Inferior parietal cortex (tissue), 1 donor: ENCODE data around the gene TTLL13.
A peak's percentile ranks its signal among the peaks of the same experiment; 100 is the strongest.

Experiments used
- DNase-seq: peaks from one replicate; pipeline ENCODE4 v3.0.0-alpha.2; 2016; ENCODE audit errors: extremely low spot score

Gene TTLL13

DNA sequence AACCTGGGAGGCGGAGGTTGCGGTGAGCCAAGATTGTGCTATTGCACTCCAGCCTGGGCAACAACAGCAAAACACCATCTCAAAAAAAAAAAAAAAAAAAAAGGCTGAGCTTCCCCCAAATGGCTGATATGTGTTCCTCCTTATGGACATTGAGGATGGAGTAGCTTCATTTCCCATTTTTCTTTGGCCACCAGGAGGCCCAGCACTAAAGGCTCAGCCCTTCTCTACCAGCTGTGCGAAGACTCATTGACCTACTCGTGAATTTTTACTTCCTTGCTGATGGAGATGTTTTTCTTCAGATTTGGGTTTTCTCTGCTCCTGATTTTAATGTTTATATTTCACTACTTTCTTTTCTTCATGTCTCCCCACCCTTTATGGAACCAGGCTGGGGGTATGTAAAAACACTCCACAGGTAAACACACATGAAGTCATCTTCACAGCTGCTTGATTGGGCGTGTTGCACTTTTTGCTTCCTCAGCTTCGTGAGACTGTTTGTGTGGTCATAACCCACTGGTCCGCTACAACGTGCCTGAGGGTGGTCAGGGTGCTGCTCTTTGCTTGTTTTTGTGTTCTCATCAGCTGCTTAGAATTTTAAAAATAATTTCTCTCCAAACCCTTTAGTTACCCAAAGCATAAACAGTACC, 34.7 kb upstream of the TTLL13 start:
- DNase-seq, result no peak

DNA sequence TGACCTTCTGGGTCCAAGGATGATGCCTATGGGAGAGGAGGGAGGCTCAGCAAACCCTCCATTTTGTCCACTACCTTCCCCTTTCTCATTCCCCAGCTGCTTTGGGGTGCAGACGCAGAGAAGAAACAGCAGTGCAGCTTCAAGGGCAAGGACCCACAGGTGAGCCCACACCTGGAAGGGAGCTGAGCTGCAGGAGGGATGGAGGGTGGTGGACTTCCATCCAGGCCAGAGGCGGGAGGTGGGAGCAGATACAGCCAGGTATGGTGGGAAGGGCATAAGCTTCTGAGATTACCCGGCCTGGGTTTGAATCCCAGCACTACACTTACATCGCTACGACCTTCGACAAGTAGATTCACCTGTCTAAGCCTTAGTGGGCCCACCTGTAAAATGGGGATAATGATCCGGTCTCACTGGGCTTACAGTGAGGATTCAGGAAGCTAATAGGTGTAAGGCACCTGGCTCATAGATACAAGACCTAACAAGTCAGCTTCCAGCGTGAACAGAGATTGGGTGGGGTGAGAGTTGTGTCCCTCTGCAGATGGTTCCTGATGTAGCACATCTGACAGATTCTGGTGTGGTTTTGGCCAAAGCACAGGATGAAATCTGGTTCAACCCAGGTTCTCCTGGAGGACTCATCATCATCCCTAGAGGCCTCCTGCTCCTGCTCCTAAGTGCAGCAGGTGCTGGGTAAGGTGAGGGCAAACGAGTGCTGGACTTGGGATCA, 31.5 kb upstream of the TTLL13 start:
- no peak for DNase-seq

GRCh38 chr15:90219421-90220141, 29.8 kb upstream of the TTLL13 start:
- no peak for DNase-seq

DNA sequence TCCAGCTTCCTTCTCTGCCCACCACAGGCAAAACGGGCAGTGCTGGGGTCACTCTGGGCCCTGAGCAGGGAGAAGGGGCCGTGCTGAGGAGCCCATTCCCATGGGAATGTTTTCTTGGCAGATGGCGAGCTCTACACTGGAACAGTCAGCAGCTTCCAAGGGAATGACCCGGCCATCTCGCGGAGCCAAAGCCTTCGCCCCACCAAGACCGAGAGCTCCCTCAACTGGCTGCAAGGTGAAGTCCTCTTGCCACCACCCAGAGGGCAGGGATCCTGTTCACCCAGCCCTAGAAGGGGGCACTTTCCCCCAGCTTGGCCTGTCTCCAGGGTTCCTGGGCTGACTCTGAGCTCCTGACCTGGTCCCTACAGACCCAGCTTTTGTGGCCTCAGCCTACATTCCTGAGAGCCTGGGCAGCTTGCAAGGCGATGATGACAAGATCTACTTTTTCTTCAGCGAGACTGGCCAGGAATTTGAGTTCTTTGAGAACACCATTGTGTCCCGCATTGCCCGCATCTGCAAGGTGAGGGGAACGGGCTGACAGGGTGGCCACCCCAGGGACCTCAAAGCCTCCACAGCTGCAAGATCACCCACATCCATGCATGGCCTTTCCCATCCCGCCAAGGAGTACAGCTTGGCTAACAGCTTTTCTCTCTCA, 28.0 kb upstream of the TTLL13 start:
- peak; percentile 75 for DNase-seq

- DNase-seq, result no peak
Observed at GRCh38 chr15:90222547-90222946, 26.8 kb upstream of the TTLL13 start.

- DNase-seq, result no peak
Observed at GRCh38 chr15:90223441-90224165, 25.8 kb upstream of the TTLL13 start.

DNA sequence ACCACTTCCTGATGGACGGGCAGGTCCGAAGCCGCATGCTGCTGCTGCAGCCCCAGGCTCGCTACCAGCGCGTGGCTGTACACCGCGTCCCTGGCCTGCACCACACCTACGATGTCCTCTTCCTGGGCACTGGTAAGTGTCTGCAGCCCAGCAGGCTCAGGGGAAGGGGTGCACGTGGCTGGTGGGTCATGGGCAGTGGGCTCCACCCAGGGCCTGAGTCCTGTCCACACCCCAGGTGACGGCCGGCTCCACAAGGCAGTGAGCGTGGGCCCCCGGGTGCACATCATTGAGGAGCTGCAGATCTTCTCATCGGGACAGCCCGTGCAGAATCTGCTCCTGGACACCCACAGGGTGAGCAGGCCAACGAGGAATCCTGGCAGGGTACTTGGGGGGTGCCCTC, 24.3 kb upstream of the TTLL13 start:
- no peak for DNase-seq

DNA sequence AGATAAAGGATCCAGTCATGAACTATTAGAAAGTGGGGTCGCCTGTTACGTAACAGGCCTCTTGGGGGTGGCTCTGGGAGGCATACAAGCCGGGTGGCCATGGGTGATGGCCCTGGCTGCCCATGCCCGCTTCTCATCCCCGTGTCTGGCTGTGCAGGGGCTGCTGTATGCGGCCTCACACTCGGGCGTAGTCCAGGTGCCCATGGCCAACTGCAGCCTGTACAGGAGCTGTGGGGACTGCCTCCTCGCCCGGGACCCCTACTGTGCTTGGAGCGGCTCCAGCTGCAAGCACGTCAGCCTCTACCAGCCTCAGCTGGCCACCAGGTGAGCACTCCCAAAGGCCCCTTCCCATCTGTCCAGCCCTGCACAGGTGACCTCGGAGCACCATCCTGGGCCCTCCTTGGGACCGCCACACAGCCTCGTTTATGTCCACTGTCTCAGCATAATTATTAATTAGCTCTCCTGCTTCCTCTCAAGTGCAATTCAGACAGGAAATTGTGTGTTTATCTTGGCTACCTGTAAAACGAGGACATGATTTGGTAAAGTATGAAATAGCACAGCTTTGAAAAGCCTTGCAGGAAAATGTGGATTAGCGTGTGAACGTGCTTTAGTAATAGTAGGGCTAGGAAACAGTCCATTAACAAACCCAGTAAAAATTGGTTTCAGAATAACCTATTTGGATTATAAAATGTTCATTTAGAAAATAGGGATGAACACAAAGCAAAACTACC, 23.7 kb upstream of the TTLL13 start:
- no peak for DNase-seq

DNA sequence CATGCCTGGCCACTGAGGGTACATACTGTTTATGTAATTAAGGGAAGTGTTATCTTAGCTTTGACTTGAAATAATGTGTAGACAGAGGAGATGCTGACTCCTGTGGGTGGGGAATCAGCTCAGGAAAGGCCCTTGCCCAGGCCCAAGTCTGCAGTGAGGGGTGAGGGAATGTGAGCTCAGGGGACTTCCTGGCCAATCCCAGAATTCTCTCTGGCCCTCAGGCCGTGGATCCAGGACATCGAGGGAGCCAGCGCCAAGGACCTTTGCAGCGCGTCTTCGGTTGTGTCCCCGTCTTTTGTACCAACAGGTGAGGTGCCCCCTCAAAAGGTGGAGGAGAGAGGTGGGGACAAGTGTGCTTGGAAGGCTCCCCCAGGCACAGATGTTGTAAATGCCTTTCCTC, 22.0 kb upstream of the TTLL13 start:
- no peak for DNase-seq

DNA sequence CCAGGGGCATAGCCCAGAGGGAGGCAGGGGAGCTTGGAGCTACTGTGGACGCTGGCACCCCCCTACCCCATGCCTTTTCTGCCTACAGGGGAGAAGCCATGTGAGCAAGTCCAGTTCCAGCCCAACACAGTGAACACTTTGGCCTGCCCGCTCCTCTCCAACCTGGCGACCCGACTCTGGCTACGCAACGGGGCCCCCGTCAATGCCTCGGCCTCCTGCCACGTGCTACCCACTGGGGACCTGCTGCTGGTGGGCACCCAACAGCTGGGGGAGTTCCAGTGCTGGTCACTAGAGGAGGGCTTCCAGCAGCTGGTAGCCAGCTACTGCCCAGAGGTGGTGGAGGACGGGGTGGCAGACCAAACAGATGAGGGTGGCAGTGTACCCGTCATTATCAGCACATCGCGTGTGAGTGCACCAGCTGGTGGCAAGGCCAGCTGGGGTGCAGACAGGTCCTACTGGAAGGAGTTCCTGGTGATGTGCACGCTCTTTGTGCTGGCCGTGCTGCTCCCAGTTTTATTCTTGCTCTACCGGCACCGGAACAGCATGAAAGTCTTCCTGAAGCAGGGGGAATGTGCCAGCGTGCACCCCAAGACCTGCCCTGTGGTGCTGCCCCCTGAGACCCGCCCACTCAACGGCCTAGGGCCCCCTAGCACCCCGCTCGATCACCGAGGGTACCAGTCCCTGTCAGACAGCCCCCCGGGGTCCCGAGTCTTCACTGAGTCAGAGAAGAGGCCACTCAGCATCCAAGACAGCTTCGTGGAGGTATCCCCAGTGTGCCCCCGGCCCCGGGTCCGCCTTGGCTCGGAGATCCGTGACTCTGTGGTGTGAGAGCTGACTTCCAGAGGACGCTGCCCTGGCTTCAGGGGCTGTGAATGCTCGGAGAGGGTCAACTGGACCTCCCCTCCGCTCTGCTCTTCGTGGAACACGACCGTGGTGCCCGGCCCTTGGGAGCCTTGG, 21.3 kb upstream of the TTLL13 start:
- no peak for DNase-seq

DNA sequence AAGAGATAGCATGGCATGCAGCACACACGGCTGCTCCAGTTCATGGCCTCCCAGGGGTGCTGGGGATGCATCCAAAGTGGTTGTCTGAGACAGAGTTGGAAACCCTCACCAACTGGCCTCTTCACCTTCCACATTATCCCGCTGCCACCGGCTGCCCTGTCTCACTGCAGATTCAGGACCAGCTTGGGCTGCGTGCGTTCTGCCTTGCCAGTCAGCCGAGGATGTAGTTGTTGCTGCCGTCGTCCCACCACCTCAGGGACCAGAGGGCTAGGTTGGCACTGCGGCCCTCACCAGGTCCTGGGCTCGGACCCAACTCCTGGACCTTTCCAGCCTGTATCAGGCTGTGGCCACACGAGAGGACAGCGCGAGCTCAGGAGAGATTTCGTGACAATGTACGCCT, 20.4 kb upstream of the TTLL13 start:
- no peak for DNase-seq

GRCh38 chr15:90230071-90230494, 19.3 kb upstream of the TTLL13 start:
- no peak for DNase-seq

DNA sequence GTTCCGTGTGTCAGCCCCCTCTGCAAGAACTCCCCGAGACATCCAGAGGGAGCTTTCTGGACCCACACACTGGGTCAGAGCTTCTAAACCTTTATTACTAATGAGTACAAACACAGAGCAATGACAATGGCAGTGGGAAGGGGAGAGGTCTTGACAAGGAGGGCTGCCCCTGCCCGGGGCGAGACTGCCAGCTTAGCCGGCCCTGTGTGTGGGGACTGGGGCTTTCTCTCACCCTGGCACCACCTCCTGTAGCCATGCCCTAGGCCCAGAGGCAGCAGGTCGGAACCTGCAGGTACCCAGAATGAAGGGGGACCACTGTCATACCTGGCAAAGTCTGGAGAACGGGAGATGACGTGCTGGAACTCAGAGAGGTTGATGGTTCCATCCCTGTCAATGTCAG, 18.7 kb upstream of the TTLL13 start:
- DNase-seq, result no peak

- DNase-seq, result no peak
Observed at GRCh38 chr15:90231028-90232017, 18.0 kb upstream of the TTLL13 start.

- no peak for DNase-seq
Observed at GRCh38 chr15:90232196-90232595, 17.2 kb upstream of the TTLL13 start.

- no peak for DNase-seq
Observed at GRCh38 chr15:90232941-90233386, 16.4 kb upstream of the TTLL13 start.

- no peak for DNase-seq
Observed at GRCh38 chr15:90233387-90234095, 15.8 kb upstream of the TTLL13 start, which contains the start of gene CIB1. Gene CIB1, minus strand, starts transcription at chr15:90233941. Its CDS starts 56 bp downstream, at chr15:90233885.
